A549 treated with dexamethasone at 1 μM for 4 hours (cell line): ENCODE measurements around the gene TTC33. TPM values are rescaled to one million over a fixed set of nuclear protein-coding genes. Genes with fewer than 3 reads are reported as not detected.

ENCODE experiments used
- total RNA-seq: library from RNA; stranded (reverse); fragments of 200-300 nt; extraction: Qiagen RNA extraction; gene quantifications from 5 replicates; pipeline ENCODE4 v1.2.3, GENCODE V29; 2022

Gene TTC33, protein sequence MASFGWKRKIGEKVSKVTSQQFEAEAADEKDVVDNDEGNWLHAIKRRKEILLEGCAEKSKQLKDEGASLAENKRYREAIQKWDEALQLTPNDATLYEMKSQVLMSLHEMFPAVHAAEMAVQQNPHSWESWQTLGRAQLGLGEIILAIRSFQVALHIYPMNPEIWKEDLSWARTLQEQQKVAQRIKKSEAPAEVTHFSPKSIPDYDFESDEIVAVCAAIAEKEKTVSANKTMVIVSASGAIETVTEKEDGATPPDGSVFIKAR
- 8.2 to 13.9 TPM (median 11.9 TPM) in 5 replicates for total RNA-seq

GRCh38 chr5:40755407-40756365 lies at the start of gene TTC33:
Gene TTC33, minus strand, starts transcription at chr5:40755961. Its CDS starts 8,943 bp downstream, at chr5:40747018.

DNA sequence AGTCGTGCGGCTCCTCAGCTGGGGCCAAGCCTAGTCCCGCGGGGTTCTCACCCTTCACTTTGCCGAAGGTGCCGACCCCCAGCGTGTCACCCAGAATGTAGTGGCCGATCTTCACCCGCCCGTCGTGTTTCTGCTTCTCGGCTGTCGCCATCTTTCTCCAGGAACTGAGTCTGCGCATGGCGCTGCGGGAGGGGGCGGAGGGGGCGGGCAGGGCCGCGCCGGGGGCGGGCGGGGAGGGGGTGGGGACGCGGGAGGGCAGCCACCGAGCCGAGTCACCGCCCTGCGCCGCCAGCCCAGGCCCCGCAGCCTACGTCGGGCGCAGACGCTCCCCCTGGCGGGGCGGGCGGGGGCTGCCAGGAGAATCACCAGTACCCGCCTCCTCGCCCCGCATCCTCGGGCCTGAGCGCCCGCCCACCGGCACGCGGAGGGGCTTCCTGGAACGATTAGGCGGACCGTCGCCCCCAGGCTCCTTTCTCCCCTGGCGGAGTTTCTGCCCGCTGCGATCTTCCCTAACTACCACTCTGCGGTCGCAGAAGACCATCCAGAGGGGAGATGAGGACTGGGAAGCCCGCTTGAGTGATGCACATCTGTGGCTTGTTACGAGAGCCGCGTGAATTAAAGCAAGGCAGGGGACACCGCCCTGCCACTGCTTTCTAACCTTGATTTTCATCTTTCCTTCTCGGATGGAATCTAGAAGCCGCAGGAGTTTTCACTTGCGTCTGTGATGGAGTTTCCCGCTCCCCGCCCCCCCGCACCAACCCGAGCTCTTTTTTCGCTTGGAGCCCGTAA lies 42.4 kb upstream of the TTC33 start, which contains the start of gene PRKAA1:
Gene PRKAA1 (minus strand): TSS at position 363 of the 789 bp plus-strand sequence. CDS start 185 bp downstream, at position 178.

GRCh38 chr5:40679913-40680681 lies 75.7 kb downstream of the TTC33 start, which contains the start of gene PTGER4:
Gene PTGER4, plus strand, starts transcription at chr5:40679915. Its CDS starts 1,079 bp downstream, at chr5:40680994.

Other genes starting within 250 kb of the TTC33 start
- 5.3 to 9.1 TPM (median 7.7 TPM) in 5 replicates for gene PTGER4, start 76.0 kb downstream of the TTC33 start, total RNA-seq
- 34.4 to 55.1 TPM (median 52.5 TPM) in 5 replicates for gene PRKAA1, start 42.4 kb upstream of the TTC33 start, total RNA-seq
- gene RPL37, start 79.3 kb upstream of the TTC33 start, total RNA-seq, result 2,503 to 3,426 TPM (median 2,562 TPM) in 5 replicates
- gene CARD6, start 85.4 kb upstream of the TTC33 start, total RNA-seq, result 2.3 to 3.2 TPM (median 2.6 TPM) in 5 replicates
- gene C7, start 153.5 kb upstream of the TTC33 start, total RNA-seq, result not detected in 5 replicates